GM18867 (cell line): ENCODE data around the gene GTPBP6.
"Not testable (repeated sequence)": the region's sequence is repeated elsewhere in the genome, so short reads cannot be mapped to it uniquely, and the experiment has no call there.

ENCODE experiments used
- ATAC-seq: cut with Tn5 transposase; IDR thresholded peaks from one replicate; pipeline ENCODE4 v1.9.1; 2021; ENCODE audit warnings: mild to moderate bottlenecking, moderate library complexity; ENCODE audit not compliant: unreplicated experiment

Gene GTPBP6

DNA sequence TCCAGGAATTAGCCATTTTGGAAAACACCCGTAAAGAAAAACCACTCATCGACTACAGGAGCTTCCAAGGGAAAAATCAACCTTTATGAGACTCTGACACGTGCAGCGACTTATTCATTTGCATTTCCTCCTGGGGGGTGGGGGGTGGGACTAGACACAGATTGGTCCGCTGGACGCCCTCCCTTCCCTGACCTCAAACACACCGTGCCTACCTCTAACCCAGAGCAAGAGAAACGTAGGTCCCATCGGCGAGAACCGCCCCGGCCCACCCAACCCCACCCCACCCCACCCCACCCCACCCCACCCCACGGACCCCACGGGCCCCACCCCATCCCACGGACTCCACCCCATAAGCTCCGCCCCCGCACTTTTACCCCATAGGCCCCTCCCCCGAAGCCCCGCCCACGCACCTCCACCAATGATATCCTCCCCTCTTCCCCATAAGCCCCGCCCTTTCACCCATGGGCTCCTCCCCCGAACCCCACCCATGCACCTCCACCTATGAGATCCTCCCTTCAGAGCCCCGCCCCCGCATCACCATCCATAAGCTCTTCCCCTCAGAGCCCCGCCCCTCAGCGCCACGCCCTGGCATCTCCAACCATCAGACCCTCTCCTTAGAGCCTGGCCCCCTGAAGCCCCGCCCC lies 1.1 kb downstream of the GTPBP6 start:
- no peak for ATAC-seq

GRCh38 chrX:316351-317325 lies 2.0 kb downstream of the GTPBP6 start:
- ATAC-seq: no peak

- ATAC-seq: no peak
These were observed 3.6 kb downstream of the GTPBP6 start for GRCh38 chrX:314781-315595.

GRCh38 chrX:314049-314448 lies 4.5 kb downstream of the GTPBP6 start:
- ATAC-seq: no peak

DNA sequence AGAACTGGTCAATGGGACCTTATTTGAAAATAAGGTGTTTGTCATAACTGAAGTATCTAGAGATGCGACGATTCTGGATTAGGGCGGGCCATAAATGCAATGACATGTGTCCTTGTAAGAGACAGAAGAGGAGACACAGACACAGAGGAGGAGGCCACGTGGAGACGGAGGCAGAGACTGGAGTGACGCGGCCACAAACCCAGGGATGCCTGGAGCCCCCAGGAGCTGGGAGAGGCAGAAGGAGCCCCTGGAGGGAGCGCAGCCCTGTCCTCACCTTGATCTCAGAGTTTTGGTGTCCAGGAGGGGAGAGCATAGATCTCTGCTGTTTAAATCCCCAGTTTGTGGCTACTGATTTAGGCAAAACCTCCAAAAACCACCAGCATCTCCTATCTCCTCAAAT lies 5.0 kb downstream of the GTPBP6 start:
- ATAC-seq: no peak

DNA sequence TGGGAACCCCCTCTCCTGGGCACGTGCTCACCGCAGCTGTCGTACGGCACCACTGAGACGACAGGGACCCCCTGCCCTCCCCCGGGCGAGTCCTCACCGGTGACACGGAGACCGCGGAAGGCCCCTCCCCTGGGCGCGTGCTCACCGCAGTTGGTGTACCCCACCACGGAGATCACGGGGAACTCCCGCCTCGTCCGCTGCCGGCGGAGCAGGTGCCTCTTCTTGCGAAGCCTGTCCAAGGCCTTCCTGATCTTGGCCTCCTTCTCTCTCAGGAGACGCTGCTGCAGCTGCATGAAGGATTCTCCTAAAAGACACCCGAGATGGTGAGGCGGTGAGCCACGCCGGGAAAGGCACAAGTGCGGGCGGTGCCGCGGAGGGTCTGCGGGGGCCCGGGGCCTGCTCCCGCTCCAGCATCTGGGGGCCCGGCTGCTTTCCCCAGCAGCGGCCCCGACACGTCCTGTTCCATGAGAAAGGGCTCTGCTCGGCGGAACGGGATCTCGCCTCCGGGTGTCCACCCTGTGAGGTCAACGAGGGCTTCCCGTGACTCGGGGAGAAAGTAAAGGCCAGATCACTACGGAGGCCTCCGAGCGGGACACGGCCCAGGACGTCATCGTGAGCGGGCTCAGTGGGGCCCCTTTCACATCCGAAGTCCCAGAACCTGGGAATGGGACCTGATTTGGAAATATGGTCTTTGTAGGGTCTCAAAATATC lies 5.8 kb downstream of the GTPBP6 start:
- no peak for ATAC-seq

DNA sequence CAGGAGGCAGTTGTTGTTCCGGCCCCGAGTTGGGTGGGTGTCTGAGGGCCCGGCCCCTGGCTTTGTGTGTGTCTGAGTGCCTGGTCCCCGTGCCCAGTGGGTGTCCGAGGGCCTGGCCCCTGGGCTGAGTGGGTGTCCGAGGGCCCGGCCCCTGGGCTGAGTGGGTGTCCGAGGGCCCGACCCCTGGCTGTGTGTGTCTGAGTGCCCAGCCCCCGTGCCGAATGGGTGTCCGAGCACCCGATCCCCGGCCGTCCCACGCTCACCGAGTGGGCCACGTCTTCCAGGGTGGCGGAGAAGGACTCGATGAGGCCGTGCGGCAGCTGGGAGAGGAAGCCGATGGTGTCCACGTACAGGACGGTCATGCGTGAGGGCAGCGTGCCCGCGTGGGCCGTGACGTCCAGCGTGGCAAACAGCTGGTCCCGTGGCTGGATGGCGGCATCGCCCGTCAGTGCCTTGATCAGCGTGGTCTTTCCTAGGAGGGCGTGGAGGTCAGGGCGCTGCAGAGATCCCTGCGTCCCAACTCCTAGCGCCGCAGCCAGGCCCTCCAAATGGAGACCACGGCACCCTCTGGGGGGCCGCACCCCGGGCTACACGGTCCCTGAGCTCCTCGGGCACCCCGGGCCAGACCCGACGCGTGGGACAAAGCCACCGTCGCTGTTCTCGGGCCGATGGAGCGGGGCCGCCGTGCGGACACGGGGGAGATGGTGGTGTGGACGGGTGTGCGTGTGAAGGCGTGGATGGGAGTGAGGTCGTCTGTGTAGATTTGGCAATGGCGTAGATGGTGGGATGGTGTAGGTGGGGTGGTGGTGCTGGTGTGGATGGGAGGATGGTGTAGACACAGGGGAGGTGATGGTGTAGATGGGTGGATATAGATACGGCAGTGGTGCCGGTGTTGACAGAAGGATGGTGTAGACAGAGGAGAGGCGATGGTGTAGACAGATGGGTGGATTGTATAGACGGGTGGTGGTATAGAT lies 7.2 kb downstream of the GTPBP6 start:
- no peak for ATAC-seq

GRCh38 chrX:310621-311155 lies 7.9 kb downstream of the GTPBP6 start:
- no peak for ATAC-seq

GRCh38 chrX:308821-309520 lies 9.6 kb downstream of the GTPBP6 start:
- no peak for ATAC-seq

- no peak for ATAC-seq
These were observed 11.1 kb downstream of the GTPBP6 start for GRCh38 chrX:307261-308111.

- not testable (repeated sequence) for ATAC-seq
These were observed 11.9 kb downstream of the GTPBP6 start for GRCh38 chrX:306614-307251.

- ATAC-seq: not testable (repeated sequence)
These were observed 12.6 kb downstream of the GTPBP6 start for GRCh38 chrX:305781-306613.

DNA sequence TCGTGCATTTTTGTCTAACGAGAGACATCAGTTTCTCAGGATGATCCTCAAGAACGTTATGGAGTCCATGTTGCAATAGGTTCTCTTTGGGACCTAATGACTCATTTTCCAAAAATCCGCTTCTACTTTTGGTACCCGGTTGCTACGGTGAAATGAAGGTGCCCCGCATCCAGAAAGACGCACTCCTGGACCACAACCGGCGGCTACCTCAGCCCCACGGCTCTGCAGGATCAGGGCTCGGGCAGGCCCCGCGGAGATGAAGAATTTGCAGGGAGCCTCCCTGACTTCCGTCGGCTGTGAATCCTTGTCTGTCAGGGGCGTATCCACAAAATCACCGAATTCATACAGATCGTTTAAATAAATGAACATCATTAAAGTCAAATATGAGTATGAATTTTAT lies 15.6 kb downstream of the GTPBP6 start:
- ATAC-seq: no peak

DNA sequence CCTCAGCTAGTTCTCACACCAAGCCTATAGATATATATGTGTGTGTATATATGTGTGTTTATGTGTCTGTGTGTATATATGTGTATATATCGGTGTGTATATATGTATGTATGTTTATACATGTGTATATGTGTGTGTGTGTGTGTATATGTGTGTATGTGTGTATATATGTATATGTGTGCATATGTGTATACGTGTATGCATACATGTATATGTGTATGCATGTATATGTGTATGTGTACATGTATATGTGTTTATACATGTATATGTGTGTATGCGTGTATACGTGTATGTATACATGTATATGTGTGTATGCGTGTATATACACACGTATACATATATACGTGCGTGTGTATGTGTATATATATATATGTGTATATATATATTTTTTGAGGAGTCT lies 18.3 kb downstream of the GTPBP6 start:
- ATAC-seq: no peak

GRCh38 chrX:298993-299392 lies 19.6 kb downstream of the GTPBP6 start:
- no peak for ATAC-seq

DNA sequence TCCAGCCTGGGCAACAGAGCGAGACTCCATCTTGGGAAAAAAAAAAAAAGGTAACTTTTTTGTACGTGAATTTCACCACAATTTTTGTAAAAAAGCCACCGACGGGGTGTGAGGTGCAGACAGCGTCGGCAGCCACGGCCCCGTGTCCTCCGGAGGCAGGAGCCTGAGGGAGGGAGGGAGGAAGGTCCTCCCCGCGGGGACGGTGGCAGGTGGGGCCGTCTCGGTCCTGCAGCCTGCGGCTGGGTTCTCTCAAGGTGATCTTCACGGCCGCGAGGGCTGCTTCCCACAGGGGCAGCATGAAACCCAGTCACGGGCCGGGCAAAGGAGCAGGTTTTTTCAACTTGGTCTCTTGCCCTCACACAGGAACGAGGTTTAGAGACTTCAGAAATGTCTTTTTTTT lies 23.5 kb downstream of the GTPBP6 start:
- ATAC-seq: no peak
